ENCODE measurements around the gene BLVRB.
A peak's percentile ranks its signal among the peaks of the same experiment; 100 is the strongest.

DNA sequence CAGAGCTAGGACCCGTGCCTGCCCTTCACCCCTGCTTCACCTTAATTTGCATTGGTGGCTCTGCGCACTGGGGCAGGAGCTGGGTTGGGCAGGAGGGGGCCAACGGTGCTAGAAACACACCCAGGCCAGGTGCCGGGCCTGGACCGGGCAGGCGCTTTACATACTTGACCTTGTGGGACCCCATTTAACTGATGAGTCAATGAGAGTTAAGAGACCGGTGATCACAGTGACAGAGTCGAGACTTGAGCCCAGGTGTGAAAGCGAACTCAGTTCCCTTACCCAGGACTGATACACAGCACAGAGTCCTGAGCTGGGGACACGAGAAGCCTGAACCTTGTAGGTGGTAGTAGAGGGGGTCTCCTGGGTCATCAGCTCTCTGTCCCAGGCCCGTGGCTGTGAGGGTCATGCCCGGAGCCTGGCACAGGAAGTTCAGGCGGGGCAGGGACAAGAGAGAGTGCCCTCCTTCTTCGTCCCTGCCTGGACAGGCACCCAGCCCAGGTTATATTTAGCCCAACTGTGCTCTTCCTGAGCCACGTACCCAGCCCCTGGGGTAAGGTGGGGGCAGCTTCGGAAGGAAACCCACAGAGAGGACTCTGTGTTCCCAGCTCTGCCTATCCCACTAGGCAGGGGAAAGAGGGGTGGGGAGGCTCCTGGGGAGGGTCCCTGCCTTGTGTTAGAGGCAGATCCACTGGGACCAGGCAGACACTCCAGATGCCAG, 54.3 kb downstream of the BLVRB start:
- TF ChIP-seq, protein P1, sequence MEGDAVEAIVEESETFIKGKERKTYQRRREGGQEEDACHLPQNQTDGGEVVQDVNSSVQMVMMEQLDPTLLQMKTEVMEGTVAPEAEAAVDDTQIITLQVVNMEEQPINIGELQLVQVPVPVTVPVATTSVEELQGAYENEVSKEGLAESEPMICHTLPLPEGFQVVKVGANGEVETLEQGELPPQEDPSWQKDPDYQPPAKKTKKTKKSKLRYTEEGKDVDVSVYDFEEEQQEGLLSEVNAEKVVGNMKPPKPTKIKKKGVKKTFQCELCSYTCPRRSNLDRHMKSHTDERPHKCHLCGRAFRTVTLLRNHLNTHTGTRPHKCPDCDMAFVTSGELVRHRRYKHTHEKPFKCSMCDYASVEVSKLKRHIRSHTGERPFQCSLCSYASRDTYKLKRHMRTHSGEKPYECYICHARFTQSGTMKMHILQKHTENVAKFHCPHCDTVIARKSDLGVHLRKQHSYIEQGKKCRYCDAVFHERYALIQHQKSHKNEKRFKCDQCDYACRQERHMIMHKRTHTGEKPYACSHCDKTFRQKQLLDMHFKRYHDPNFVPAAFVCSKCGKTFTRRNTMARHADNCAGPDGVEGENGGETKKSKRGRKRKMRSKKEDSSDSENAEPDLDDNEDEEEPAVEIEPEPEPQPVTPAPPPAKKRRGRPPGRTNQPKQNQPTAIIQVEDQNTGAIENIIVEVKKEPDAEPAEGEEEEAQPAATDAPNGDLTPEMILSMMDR (IDR thresholded peaks at IDR 0.05): no peak
- peak in 1 of 3 donors; percentile 34 for TF ChIP-seq POLR2AphosphoS5 (IDR thresholded peaks at IDR 0.05)

Data from breast epithelium (tissue), 3 donors.